Calu3 (cell line): ENCODE results near the gene RAPGEF1. TPM values are rescaled to one million over a fixed set of nuclear protein-coding genes. Genes with fewer than 3 reads are reported as not detected.

ENCODE experiments used
- BruUV-seq: library from RNA; stranded (reverse); fragments of 400-500 nt; replicated peaks from 2 replicates; lab custom pipeline; 2021; lab: Mats Ljungman, UMichigan
- CTCF ChIA-PET: fragments of 300-600 bp; sonication (Branson Sonifier 250); formaldehyde crosslinking; loops from one replicate; lab custom pipeline; 2022; ENCODE audit warnings: antibody characterized with exemption; lab: Charles Lee
- DNase-seq: peaks from one replicate; pipeline ENCODE4 v3.0.0; 2022
- H3K27ac Mint-ChIP-seq: one replicate; pipeline ENCODE4 v1.8.0; 2022; ENCODE audit warnings: mixed read lengths; ENCODE audit not compliant: unreplicated experiment
- H3K27me3 Mint-ChIP-seq: one replicate; pipeline ENCODE4 v1.8.0; 2022; ENCODE audit warnings: mixed read lengths; ENCODE audit not compliant: unreplicated experiment
- H3K36me3 Mint-ChIP-seq: one replicate; pipeline ENCODE4 v1.8.0; 2022; ENCODE audit warnings: mild to moderate bottlenecking, moderate library complexity, mixed read lengths; ENCODE audit not compliant: insufficient read depth, unreplicated experiment
- H3K4me1 Mint-ChIP-seq: one replicate; pipeline ENCODE4 v1.8.0; 2022; ENCODE audit warnings: mild to moderate bottlenecking, low read depth, mixed read lengths; ENCODE audit not compliant: unreplicated experiment
- H3K4me3 Mint-ChIP-seq: one replicate; pipeline ENCODE4 v1.8.0; 2022; ENCODE audit warnings: mild to moderate bottlenecking, low read depth, moderate library complexity, mixed read lengths; ENCODE audit not compliant: unreplicated experiment
- H3K9me3 Mint-ChIP-seq: one replicate; pipeline ENCODE4 v1.8.0; 2022; ENCODE audit warnings: low read depth, mixed read lengths; ENCODE audit not compliant: unreplicated experiment
- CTCF ChIP-seq: fragments of 200-600 bp; IDR thresholded peaks from one replicate; pipeline ENCODE4 v1.8.0; 2022; ENCODE audit warnings: antibody characterized with exemption; ENCODE audit not compliant: unreplicated experiment
- intact Hi-C: fragments of 100-400 bp; cut with micrococcal nuclease; formaldehyde crosslinking; loops from one replicate; pipeline ENCODE4 v1.10.0; 2022; ENCODE audit not compliant: unreplicated experiment
- total RNA-seq: library from RNA; stranded (reverse); gene quantifications from 2 replicates; pipeline ENCODE4 v1.2.3, GENCODE V29; 2022

RAPGEF1 gene
- total RNA-seq, 1 experiment from 2014 or later = 32.5 TPM

GRCh38 chr9:131562032-131562959 lies 177.6 kb downstream of the RAPGEF1 start:
- H3K4me1 Mint-ChIP-seq = peaks cover 14% of the 10 kb centered on the region
- H3K4me3 Mint-ChIP-seq = no peak overlapping the region
- H3K27me3 Mint-ChIP-seq = peaks cover 2% of the 10 kb centered on the region
- H3K27ac Mint-ChIP-seq = no peak overlapping the region
- no TSS peak for BruUV-seq
- intact Hi-C loops = no loop called here
- CTCF ChIA-PET = no interaction called here
- TF ChIP-seq CTCF = no peak
- H3K9me3 Mint-ChIP-seq = no peaks in the 10 kb centered on the region
- no peaks in the 10 kb centered on the region for H3K36me3 Mint-ChIP-seq
- peak; percentile 46 for DNase-seq

GRCh38 chr9:131559421-131560000 lies 180.4 kb downstream of the RAPGEF1 start:
- H3K9me3 Mint-ChIP-seq = no peaks in the 10 kb centered on the region
- H3K27me3 Mint-ChIP-seq = peaks cover 17% of the 10 kb centered on the region
- no TSS peak for BruUV-seq
- H3K4me3 Mint-ChIP-seq = no peak overlapping the region
- peaks cover 9% of the 10 kb centered on the region for H3K36me3 Mint-ChIP-seq
- CTCF ChIA-PET = no interaction called here
- H3K4me1 Mint-ChIP-seq = peaks cover 14% of the 10 kb centered on the region
- no peak for TF ChIP-seq CTCF
- no peak for DNase-seq
- no peak overlapping the region for H3K27ac Mint-ChIP-seq
- intact Hi-C loops = no loop called here

- Mint-ChIP-seq H3K4me1 (peaks cover 14% of the 10 kb centered on the region), H3K9me3 (no peaks in the 10 kb centered on the region), H3K36me3 (peaks cover 9% of the 10 kb centered on the region), H3K27me3 (peaks cover 24% of the 10 kb centered on the region), H3K27ac (no peak overlapping the region), H3K4me3 (no peak overlapping the region)
- BruUV-seq = no TSS peak
- TF ChIP-seq CTCF = no peak
- CTCF ChIA-PET = no interaction called here
- no peak for DNase-seq
- intact Hi-C loops = no loop called here
Measured at GRCh38 chr9:131557855-131558548, 181.9 kb downstream of the RAPGEF1 start.

- no TSS peak for BruUV-seq
- DNase-seq = no peak
- H3K4me3 Mint-ChIP-seq = no peak overlapping the region
- no peak for TF ChIP-seq CTCF
- intact Hi-C loops = no loop called here
- peaks cover 38% of the 10 kb centered on the region for H3K27me3 Mint-ChIP-seq
- H3K4me1 Mint-ChIP-seq = peaks cover 5% of the 10 kb centered on the region
- no peaks in the 10 kb centered on the region for H3K9me3 Mint-ChIP-seq
- no peak overlapping the region for H3K27ac Mint-ChIP-seq
- H3K36me3 Mint-ChIP-seq = peaks cover 9% of the 10 kb centered on the region
- CTCF ChIA-PET = no interaction called here
Measured at GRCh38 chr9:131555841-131556673, 183.8 kb downstream of the RAPGEF1 start.
